HEK293T (cell line): ENCODE data around the gene TRABD2A.

Experiments used
- ARNT ChIP-seq: fragments of 450-650 bp; IDR thresholded peaks from 2 replicates; pipeline ENCODE4 v1.6.1; 2017; ENCODE audit warnings: mild to moderate bottlenecking
- BHLHE40 ChIP-seq: fragments of 450-650 bp; IDR thresholded peaks from 2 replicates; pipeline ENCODE4 v1.6.1; 2016; ENCODE audit warnings: mild to moderate bottlenecking, moderate library complexity, borderline replicate concordance
- CTBP1 ChIP-seq: fragments of 450-650 bp; IDR thresholded peaks from 2 replicates; pipeline ENCODE4 v1.6.1; 2016; ENCODE audit warnings: borderline replicate concordance
- FOXA1 ChIP-seq: fragments of 450-650 bp; IDR thresholded peaks from 2 replicates; pipeline ENCODE4 v1.6.1; 2016; ENCODE audit warnings: mild to moderate bottlenecking
- FOXM1 ChIP-seq: fragments of 450-650 bp; IDR thresholded peaks from 2 replicates; pipeline ENCODE4 v1.6.1; 2017; ENCODE audit warnings: mild to moderate bottlenecking, borderline replicate concordance
- L3MBTL2 ChIP-seq: fragments of 450-650 bp; conservative IDR thresholded peaks from 2 replicates; pipeline ENCODE4 v1.6.1; 2016; ENCODE audit warnings: mild to moderate bottlenecking
- LEF1 ChIP-seq: fragments of 450-650 bp; IDR thresholded peaks from 2 replicates; pipeline ENCODE4 v1.6.1; 2017; ENCODE audit warnings: mild to moderate bottlenecking, borderline replicate concordance
- PKNOX1 ChIP-seq: fragments of 450-650 bp; IDR thresholded peaks from 2 replicates; pipeline ENCODE4 v1.6.1; 2016
- SP1 ChIP-seq: fragments of 450-650 bp; IDR thresholded peaks from 2 replicates; pipeline ENCODE4 v1.6.1; 2017
- ZNF384 ChIP-seq: fragments of 450-650 bp; IDR thresholded peaks from 2 replicates; pipeline ENCODE4 v1.6.1; 2016

GRCh38 chr2:84912984-84913383 lies 32.1 kb upstream of the TRABD2A start:
- TF ChIP-seq LEF1, result no peak
- no peak for TF ChIP-seq FOXM1
- no peak for TF ChIP-seq SP1
- no peak for TF ChIP-seq L3MBTL2
- TF ChIP-seq PKNOX1, result no peak
- no peak for TF ChIP-seq FOXA1
- TF ChIP-seq ZNF384, result no peak
- no peak for TF ChIP-seq ARNT
- no peak for TF ChIP-seq BHLHE40
- no peak for TF ChIP-seq CTBP1
